Measurements from ENCODE around the gene ESD.
"Not testable (repeated sequence)": the region's sequence is repeated elsewhere in the genome, so short reads cannot be mapped to it uniquely, and the experiment has no call there.

Gene ESD

DNA sequence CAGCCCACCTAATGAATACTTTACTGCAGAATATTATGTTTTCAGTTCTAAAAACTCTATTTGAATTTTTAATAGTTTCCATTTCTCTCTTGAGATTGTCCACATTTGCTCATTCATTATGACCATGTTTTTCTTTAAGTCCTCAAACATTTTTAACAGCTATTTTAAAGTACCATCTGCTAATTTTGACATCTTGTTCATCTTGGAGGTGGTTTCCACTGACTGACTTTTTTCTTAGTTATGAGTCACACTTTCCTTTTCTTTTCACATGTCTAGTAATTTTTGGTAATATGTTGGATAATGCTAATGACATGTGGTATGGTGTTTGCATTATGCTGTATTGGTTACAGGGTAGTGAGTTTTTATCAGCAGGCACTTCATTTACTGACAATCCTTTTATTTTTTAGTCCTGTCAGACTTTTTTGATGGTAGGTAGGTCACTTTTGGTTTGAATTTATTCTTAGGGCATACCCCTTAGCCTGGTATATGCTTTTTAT is 15.4 kb upstream of the ESD start:
- no peak overlapping the region for H3K4me3 ChIP-seq (ENCODE audit: control insufficient read depth, low read depth, low read length)

DNA sequence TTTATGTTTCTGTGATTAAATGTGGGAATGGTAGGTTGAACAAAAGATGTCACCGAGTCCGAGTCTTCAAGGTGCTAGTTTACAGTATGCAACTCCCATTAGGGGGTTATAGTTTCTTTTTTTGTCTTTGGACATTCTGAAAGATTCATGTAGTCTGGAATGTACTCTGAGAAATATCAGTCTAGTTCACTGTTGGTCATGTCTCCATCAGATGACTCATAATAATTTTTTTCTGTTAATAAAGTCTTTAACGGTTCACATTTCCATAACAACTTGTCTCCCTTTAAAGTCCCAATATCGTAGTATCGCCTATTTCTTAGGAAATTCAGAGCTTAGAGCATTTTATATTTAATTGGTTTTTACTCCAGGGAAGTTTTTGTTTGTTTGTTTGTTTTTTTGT is 13.5 kb upstream of the ESD start:
- TF ChIP-seq, protein P1, sequence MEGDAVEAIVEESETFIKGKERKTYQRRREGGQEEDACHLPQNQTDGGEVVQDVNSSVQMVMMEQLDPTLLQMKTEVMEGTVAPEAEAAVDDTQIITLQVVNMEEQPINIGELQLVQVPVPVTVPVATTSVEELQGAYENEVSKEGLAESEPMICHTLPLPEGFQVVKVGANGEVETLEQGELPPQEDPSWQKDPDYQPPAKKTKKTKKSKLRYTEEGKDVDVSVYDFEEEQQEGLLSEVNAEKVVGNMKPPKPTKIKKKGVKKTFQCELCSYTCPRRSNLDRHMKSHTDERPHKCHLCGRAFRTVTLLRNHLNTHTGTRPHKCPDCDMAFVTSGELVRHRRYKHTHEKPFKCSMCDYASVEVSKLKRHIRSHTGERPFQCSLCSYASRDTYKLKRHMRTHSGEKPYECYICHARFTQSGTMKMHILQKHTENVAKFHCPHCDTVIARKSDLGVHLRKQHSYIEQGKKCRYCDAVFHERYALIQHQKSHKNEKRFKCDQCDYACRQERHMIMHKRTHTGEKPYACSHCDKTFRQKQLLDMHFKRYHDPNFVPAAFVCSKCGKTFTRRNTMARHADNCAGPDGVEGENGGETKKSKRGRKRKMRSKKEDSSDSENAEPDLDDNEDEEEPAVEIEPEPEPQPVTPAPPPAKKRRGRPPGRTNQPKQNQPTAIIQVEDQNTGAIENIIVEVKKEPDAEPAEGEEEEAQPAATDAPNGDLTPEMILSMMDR (IDR thresholded peaks at IDR 0.05; ENCODE audit: control insufficient read depth, insufficient read depth, low read depth, low read length, missing control alignments): no peak
- no peak for DNase-seq (ENCODE audit: low read depth)
- no peak overlapping the region for H3K4me3 ChIP-seq (ENCODE audit: control insufficient read depth, low read depth, low read length)

More for the DNA sequence above, 15.4 kb upstream of the ESD start:
- DNase-seq (ENCODE audit: low read depth): no peak
- TF ChIP-seq, protein P1 (IDR thresholded peaks at IDR 0.05; ENCODE audit: control insufficient read depth, insufficient read depth, low read depth, low read length, missing control alignments): no peak

DNA sequence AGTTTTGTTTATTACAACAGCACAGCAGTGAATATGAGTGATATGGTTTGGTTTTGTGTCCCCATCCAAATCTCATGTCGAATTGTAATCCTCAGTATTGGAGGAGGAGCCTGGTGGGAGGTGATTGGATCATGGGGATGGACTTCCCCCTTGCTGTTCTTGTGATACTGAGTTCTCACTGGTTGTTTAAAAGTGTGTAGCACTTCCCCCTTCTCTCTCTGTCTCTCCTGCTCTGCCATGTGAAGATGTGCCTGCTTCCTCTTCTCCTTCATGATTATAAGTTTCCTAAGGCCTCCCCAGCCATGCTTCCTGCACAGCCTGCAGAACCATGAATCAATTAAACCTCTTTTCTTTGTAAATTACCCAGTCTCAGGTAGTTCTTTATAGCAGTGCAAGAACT is 8.0 kb upstream of the ESD start:
- DNase-seq (ENCODE audit: low read depth); H3K4me3 ChIP-seq (ENCODE audit: control insufficient read depth, low read depth, low read length): not testable (repeated sequence)

DNA sequence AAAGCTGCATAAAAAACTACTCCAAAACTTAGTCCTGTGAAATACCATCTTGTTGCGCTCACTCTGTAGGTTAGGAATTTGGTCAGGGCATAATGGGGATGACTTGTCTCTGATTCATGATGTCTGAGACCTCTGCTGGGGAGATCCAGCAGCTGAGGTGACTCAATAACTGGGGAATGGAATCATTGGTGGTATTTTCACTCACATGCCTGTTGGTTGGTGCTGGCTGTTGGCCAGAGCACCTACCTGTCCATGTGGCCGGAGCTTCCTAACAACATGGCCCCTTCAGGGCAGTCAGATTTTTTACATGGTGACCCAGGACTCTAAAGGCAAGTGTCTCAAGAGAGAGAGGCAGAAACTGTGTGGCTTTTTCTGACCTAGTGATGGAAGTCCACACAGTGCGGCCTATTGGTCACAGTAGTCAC is 7.4 kb upstream of the ESD start:
- peak; percentile 81 for DNase-seq (ENCODE audit: low read depth)
- TF ChIP-seq, protein P1 (IDR thresholded peaks at IDR 0.05; ENCODE audit: control insufficient read depth, insufficient read depth, low read depth, low read length, missing control alignments): peak; percentile 13
- H3K4me3 ChIP-seq (ENCODE audit: control insufficient read depth, low read depth, low read length): no peak overlapping the region

DNA sequence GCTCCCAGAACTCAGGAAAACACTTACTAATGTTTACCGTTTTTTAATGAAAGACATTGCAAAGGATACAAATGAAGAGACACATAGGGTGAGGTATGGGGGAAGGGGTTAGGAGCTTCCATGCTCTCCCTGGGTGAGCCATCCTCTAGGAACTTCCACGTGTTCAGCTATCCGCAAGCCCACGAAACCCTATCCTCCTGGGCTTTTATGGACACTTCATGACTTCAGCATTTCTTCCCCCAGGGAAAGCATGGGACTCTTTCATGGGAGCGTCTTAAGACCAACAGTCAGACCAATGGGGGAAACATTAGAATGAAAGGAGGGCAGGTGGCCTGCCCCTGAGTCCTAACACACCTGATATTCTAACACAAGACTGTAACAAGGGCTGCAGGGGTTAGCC is 6.6 kb upstream of the ESD start:
- TF ChIP-seq, protein P1 (IDR thresholded peaks at IDR 0.05; ENCODE audit: control insufficient read depth, insufficient read depth, low read depth, low read length, missing control alignments): no peak
- H3K4me3 ChIP-seq (ENCODE audit: control insufficient read depth, low read depth, low read length): no peak overlapping the region
- DNase-seq (ENCODE audit: low read depth): no peak

DNA sequence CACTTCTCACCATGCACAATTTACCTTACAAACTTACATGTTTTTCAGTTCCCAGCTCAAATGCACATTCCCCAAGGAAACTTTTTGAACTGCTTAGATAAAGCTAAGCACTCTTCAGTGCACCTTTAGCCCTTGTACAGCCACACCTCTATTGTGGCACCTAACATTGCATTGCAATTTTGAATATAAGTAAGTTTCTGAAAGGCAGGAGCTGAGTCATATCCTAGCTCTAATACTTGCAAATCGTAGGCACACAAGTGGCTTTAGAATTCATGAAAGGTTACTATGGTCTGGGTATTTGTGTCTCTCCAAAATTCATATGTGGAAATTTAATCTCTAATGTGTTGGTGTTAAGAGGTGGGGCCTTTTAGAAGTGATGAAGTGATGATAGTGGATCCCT is 4.9 kb upstream of the ESD start:
- no peak overlapping the region for H3K4me3 ChIP-seq (ENCODE audit: control insufficient read depth, low read depth, low read length)
- DNase-seq (ENCODE audit: low read depth): no peak
- TF ChIP-seq, protein P1 (IDR thresholded peaks at IDR 0.05; ENCODE audit: control insufficient read depth, insufficient read depth, low read depth, low read length, missing control alignments): no peak

DNA sequence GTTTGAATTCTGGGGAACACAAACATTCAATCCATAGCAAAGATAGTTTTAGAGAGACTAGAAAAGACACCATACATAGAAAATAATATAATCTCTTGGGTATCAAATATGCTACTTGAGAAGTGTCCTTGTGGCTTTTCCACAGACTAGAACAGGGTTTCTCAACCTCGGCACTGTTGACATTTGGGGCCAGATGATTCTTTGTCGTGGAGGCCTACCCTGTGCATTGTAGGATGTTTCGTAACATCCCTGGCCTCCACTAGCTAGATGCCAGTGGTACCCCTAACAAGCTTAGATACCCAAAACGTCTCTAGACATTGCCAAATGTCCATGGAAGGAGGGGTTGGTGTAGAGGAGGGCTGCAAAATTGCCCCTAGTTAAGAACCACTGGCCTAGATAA is 2.2 kb upstream of the ESD start:
- H3K4me3 ChIP-seq (ENCODE audit: control insufficient read depth, low read depth, low read length): no peak overlapping the region
- no peak for DNase-seq (ENCODE audit: low read depth)
- TF ChIP-seq, protein P1 (IDR thresholded peaks at IDR 0.05; ENCODE audit: control insufficient read depth, insufficient read depth, low read depth, low read length, missing control alignments): no peak
